CD1c-positive myeloid dendritic cell (primary cell): Measurements from ENCODE around the gene SH3TC2.

Experiments used
- DNase-seq: peaks from one replicate; pipeline ENCODE4 v3.0.0-alpha.2; 2016; ENCODE audit errors: extremely low spot score

SH3TC2 gene

DNA sequence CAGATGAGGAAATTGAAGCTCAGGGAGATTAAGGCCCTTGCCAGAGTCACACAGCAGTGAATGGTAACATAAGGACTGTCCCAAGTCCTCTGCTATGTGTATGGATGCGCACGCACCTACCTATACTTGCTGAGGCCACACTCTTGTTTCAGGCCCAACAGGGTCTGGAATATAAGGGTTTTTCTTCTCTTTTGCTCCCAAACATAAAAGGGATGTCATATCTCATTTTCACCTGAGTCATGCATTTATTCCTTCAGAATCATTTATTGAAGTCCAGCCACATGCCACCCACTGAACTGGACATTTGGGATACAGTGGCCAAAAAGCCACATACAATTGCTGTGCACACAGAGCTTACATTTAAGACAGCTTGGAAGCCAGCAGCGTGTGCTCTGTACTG lies 92.0 kb downstream of the SH3TC2 start:
- DNase-seq, result no peak

DNA sequence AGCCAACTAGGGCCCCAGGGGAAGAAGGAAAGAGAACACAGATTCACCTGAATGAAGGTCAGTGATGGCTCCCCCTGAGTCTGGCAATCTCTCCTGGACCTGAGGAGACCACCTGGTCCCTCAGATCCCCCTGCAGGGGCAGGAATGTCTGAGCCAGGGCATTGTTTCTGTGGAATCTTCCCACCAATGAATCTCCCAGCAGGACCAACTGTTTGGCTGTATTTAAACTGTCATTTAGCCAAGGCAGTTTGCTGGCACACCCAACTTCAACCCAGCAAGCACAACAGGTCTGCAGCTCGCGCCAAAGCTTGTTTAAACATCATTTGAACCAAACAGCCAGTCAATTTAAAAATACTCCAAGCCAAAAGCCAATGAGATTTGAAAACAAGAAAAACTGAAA lies 92.6 kb downstream of the SH3TC2 start:
- no peak for DNase-seq

DNA sequence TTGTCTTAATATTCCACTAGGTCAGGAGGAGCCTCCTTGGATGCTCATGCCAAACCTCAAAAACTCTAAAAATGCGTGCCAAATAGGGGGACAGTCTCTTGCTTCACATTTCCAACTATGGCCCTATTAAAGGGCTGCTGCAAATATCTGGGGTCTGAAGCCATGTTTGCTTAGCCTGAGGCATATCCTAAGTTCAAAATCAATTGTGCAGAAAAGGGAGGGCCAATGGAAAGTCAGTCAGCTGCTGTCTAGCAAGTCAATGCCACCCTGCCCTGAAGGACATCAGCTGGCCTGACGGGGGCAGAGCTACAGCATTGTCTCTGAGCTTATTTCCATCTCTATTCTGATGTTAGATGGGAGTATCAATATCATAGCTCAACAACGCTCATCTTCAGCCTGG lies 93.6 kb downstream of the SH3TC2 start:
- no peak for DNase-seq

DNA sequence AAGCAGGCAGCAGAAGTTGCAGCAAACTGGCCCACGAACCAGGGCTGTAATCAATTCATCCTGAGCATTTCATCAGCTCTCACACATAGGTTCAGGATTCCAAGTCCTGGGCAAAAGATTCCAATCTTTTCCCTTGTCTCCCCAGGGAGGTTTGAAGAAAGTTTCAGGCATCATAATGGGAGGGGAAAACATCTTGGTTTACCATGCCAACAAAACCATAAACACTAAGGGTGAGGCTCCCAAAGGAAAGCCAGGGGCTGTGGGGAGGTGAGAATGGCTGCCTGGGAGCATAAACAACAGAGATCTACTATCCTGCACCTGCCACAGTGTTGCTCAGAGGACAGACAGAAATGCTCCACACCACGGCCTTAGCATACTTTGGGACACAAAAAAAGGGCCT lies 94.6 kb downstream of the SH3TC2 start:
- DNase-seq, result no peak

DNA sequence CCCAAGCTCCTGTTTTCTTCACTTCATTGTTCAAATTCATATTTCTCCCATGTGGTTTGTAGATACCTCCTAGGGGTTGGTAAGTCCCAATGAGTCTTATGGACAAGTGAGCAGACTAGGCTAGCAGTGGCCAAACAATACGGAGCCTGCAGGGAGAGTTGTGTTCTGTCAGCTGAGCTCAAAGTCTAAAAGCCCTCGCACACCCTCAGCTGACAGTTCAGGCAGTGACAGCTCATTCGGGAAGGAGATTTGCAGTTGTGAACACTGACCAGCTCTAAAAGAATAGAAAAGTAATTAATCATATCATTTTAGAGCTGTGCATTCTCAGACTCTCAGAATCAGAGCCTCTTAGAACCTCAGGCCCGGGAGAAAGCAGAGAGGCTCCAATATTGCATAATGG lies 95.1 kb downstream of the SH3TC2 start:
- DNase-seq, result no peak

DNA sequence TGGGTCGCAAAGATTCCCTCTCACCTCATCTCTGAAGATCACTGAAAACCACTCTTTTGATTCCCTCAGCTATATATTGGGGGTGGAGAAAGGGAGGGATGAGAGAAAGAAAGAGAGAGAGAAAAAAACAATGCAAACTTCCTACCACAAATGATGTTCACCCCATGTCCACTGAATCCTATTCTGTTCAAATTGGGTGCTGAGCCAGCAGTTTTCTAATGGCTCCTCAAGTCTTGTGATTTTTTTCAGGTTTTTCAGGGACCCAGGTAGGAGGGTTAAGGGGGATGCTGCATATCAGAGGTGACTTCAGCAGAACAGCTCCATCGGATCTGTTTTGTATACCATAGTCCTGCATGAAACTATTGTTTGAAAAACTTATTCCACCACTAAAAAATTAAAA lies 95.9 kb downstream of the SH3TC2 start:
- no peak for DNase-seq

DNA sequence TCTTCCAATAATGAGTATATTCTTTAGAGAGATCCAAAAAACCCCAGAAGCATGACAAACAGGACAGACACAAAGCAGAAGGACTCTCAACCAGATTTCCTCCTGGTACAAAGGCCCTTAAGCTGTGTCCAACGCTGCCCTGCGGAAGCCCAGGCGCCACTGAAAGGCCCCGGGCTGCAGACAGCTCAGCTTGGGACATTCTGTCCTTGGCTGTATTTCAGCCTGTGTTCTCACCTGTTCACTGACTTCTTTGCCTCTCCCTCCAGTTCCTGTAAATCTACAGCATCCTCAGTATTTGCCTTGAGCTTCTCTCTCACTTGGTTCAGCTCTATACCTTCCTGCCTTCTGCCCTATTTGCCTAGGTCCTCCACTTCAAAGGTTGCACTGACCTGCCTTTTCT lies 96.5 kb downstream of the SH3TC2 start:
- no peak for DNase-seq

DNA sequence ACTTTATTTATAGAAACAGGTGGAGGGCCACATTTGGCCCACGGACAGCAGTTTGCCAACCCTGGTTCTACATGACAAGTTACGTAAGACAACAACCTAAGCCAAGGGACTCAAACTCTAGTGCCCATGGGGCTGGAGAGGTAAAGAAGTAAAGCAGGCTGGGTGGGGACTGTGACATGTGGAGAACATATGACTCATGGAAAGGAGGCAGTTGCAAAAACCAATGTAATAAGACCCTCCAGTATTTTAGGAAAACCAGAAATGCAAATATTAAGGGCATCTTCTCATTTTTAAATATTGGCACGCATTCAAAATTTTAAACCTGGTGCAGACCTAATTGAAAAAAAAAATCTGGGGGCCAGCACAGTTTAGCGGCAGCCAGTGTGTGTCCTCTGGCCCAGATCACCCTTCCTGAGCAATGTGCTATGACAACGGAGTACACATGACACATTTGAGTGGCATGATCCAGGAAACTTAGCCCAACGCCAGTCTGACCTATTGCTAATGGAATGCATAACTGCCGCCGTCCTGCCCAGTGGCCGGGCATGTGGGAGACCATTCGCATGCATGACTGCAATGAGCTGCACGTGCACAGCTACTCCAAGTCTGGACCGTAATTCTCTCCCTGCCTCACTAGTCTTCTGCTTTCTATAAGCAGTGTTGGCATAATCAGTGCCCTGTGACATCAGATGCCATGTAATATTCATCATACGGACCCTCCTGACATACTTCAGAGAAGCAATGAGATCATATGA lies 97.2 kb downstream of the SH3TC2 start:
- no peak for DNase-seq

DNA sequence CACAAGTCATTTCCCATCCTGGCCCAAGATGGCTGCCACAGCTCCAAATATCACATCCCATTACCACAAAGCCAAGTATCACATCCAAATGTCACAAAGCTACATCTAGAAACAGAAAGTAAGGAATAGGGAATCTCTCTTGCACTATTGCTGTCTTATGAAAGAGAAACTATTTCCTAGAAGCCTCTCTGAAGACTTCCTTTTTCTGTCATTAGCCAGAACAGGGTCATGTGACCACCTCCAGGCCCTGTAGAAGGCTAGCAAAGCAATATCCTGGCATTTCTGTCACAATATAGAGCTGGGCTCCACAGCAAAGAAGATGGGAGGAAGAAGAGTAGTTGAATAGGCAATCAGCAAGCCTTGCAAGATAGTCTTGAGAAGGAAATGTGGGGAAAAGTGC lies 99.2 kb downstream of the SH3TC2 start:
- DNase-seq, result peak; percentile 86

DNA sequence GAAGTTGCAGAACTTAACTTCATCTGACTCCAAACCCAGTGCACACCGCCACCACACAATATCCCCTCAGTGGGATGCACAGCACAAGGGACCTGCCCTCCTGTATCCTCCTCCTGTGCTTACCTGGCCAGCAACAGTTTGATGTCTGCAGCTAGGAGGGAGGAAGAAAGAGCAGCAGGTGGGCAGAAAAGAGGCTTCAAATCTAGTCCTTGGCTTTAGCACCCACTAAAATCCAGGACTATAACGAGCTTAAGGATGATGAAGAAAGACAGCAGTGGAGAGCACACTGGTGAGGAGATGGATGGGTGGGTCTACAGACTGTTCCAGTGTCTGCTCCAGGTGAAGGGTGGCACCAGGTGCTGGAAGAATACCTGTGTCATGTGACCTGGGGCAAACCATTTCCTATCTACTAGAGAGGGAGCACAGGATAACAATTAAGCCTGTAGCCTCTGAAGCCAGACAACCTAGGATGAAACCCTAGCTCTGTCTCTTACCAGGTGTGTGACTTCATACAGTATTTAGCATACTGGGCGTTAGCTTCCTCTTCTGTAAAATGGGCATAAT lies 100.0 kb downstream of the SH3TC2 start:
- DNase-seq, result no peak

DNA sequence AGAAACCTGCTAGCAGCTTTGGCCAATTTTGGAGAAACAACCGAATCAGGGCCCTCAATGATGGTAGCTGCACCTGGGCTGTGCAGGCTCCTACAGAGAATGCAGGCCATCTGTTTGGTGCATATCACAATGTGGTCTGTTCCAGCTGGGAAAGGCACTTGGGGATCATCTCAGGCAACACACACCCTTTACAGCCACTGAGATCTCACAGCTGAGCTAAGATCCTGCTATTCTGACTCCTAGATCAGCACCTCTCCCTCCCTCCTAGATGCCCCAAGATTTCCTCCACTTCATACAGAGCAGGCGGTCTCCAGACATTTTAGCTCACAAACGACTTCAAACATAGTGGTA lies 100.7 kb downstream of the SH3TC2 start:
- no peak for DNase-seq

DNA sequence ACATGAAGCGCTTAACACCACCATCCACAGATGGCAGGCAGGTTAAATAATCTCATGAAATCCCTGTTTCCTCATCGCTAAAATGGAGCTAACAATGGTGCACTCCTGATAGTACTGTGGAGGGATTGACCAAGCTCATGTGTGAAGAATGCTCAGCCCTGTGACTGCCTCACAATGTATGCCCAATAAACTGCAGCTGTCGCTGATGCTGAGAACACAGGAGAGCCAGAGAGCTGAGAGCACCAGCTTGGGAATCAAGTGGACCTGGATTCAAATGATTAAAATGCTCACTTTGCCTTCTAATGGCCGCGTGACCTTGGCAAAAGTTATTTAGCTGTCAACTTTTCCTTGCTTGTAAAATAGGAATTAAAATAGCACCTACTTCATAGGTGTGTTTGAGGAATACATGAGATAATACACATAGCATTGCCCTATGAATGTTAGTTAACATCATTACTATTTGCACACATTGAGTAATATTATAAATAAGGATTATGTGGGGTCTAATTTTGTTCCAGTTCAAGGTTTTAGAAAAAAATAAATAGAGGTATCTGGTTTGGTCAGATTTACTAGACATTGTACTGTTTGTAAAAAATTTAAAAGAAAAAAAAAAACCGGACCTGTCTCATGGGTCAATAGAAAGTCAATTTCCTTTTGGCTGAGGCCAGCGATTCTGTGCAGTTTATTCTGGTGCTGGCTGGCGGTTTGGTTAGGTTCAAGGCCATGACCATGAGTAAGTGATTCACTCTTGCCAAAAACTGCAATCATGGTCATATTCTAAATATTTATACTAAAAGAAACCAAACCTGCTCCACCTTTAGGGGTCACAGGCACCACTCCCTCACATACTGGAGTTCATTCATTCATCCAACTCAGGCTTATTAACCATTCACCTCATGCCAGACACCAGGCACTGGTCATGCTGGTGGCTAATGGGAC lies 101.3 kb downstream of the SH3TC2 start:
- DNase-seq, result no peak

DNA sequence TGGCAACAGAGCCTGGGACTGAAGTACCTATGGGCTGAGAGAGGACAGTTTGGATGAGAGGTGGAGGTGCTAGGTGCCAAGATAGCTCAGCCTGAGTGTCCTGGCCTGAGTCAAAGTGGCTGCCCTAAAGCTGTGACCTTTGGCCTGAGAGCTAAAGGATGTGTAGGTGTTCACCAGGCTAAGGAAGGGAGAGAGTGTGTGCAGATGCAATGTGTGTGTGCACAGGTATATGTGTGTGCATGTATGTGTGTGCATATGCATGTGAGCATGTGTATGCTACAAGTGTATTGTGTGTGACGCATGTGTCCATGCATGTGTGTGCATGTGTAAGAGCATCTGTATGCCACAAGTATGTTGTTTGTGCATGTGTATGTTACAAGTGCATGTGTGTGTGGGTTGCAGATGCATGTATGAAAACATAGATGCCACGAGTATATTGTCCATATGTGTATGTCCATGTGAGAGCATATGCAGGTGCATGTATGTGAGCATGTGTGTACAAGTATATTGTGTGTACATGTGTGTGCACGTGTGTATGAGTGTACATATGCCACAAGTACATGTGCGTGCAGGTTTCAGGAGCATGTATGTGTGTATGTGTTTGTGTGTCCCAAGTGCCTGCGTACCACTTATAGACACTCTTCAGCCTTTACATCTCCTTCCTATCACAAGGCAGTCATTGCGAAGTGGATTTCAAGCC lies 102.6 kb downstream of the SH3TC2 start:
- no peak for DNase-seq

DNA sequence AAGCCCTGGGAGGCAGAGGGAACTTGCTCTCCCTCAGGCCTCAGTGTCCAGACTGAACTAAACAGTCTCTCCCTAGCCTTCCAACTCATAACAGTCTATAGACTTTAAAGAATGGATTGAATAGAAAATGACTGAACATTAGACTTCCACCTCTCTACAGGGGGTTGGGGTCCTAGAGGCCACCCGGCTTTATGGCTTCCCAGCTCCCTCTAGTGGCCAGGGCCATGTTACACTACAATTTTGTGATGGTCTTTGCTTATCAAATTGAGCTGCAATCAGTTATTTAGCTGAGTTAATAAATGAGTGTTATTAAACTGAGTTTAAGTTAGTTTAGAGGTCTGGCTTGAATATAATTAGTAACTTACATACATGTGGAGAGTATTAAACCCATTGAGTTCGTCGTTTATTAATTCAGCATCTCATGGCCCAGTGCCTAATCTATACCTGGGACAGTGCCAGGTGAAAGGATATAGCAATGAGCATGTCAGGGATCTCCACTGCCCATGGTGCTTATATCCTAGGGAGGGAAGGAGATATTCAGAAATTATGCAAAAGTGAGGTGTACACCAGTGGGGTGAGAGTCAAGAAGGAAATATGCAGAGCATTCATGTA lies 105.2 kb downstream of the SH3TC2 start:
- peak; percentile 43 for DNase-seq

DNA sequence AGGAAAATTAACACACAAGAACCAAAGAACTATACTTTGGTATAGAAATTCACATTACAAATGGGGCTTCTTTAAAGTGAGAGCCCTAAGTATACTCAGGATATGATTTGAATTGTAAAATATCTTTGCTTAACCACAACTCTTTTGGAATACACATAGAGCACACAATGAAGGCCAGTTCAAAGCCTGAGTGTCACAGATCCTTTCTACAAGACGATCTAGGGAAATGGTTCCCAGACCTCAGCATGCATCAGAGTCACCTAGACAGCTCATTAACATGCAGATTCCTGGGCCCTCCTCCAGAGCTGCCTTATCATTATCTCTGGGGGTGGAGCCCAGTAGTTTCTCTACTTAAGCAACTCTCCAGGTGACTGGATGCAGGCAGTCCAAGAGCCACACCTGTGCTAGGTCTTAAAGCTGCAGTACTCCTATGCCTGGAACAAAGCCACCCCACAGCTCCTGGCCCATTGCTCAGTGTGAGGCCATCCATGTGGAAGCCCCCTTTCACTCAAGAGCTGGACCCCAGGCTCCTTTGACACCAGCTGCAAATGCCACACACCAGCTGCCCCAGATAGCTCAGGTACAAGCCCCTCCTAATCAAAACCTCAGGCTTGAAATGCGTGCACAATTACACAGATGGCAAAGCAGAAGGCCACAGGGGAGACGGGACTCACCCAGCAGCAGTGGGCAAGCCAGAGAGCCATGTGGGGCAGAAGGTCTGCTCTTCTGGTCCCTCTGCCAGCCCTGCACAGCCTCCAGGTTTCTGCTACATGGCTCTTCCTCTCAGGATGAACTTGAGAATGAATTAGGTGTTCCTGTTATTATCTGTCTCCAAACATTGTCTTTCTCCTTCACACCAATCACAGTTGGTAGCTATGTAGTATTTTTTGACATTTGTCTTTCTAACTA lies 106.1 kb downstream of the SH3TC2 start:
- no peak for DNase-seq
